GM12872 (cell line): ENCODE results near the gene RBAK.

Source experiments
- CTCF ChIP-seq: IDR thresholded peaks from 3 replicates; pipeline ENCODE4 v1.5.1; 2011; ENCODE audit warnings: low read depth, mild to moderate bottlenecking, low read length, moderate library complexity; ENCODE audit not compliant: insufficient read depth

The RBAK gene

GRCh38 chr7:5083311-5083711, 37.7 kb downstream of the RBAK start:
- no peak for TF ChIP-seq CTCF

- TF ChIP-seq CTCF, result no peak
Measured at GRCh38 chr7:5086256-5086655, 40.6 kb downstream of the RBAK start.

- TF ChIP-seq CTCF, result no peak
Measured at GRCh38 chr7:5088906-5089305, 43.2 kb downstream of the RBAK start.

- no peak for TF ChIP-seq CTCF
Measured at GRCh38 chr7:5093948-5094347, 48.3 kb downstream of the RBAK start.

- TF ChIP-seq CTCF, result no peak
Measured at GRCh38 chr7:5094641-5095040, 49.0 kb downstream of the RBAK start.

- no peak for TF ChIP-seq CTCF
Measured at GRCh38 chr7:5116359-5116758, 70.7 kb downstream of the RBAK start.

GRCh38 chr7:5117095-5117970, 71.7 kb downstream of the RBAK start:
- TF ChIP-seq CTCF, result no peak
